ENCODE results near the gene KIF3C. TPM values are rescaled to one million over a fixed set of nuclear protein-coding genes. Genes with fewer than 3 reads are reported as not detected.
"Not testable (repeated sequence)": the region's sequence is repeated elsewhere in the genome, so short reads cannot be mapped to it uniquely, and the experiment has no call there.

The KIF3C gene
- total RNA-seq, 4 donors from 2014 or later, result 3.6 to 6.7 (median 4.2) TPM

GRCh38 chr2:25960920-25961319 lies 21.4 kb downstream of the KIF3C start:
- intact Hi-C loops (cut with DNase I; ENCODE audit: low total_unique reads), result no loop called here
- WGBS, 2 donors, result 72 to 82% methylated on average over 2 of the region's 2 CpGs
- TF ChIP-seq POLR2A (IDR thresholded peaks at IDR 0.05) (no peak), CTCF (IDR thresholded peaks at IDR 0.05) (no peak)
- DNase-seq (ENCODE audit: low spot score in 2 of 2), result no peak
- no peak overlapping the region for H3K4me3 ChIP-seq (ENCODE audit: low read depth, poor library complexity, severe bottlenecking)

GRCh38 chr2:25960396-25960795 lies 21.9 kb downstream of the KIF3C start:
- no peak for TF ChIP-seq POLR2A (IDR thresholded peaks at IDR 0.05)
- TF ChIP-seq CTCF (IDR thresholded peaks at IDR 0.05), result no peak
- WGBS, 2 donors, result 88 to 93% methylated on average over 4 of the region's 4 CpGs
- intact Hi-C loops (cut with DNase I; ENCODE audit: low total_unique reads), result no loop called here
- no peak for DNase-seq (ENCODE audit: low spot score in 2 of 2)
- no peak overlapping the region for H3K4me3 ChIP-seq (ENCODE audit: low read depth, poor library complexity, severe bottlenecking)

GRCh38 chr2:25958611-25959010 lies 23.7 kb downstream of the KIF3C start:
- not testable (repeated sequence) for DNase-seq (ENCODE audit: low spot score in 2 of 2); H3K4me3 ChIP-seq (ENCODE audit: low read depth, poor library complexity, severe bottlenecking)
- 93 to 97% methylated on average over 12 of the region's 12 CpGs for WGBS, 2 donors
- intact Hi-C loops (cut with DNase I; ENCODE audit: low total_unique reads), result loop anchor here (10.0 kb wide), 1 partner anchor 616 kb away; no protein-coding TSS in a partner anchor

GRCh38 chr2:25957743-25958142 lies 24.6 kb downstream of the KIF3C start:
- intact Hi-C loops (cut with DNase I; ENCODE audit: low total_unique reads), result loop anchor here (10.0 kb wide), 1 partner anchor 617 kb away; no protein-coding TSS in a partner anchor
- TF ChIP-seq CTCF (IDR thresholded peaks at IDR 0.05), result no peak
- TF ChIP-seq POLR2A (IDR thresholded peaks at IDR 0.05), result no peak
- WGBS, 2 donors, result 92 to 94% methylated on average over 10 of the region's 10 CpGs
- H3K4me3 ChIP-seq (ENCODE audit: low read depth, poor library complexity, severe bottlenecking), result no peak overlapping the region
- DNase-seq (ENCODE audit: low spot score in 2 of 2), result no peak

GRCh38 chr2:25955869-25956535 lies 26.3 kb downstream of the KIF3C start:
- no peak for TF ChIP-seq POLR2A (IDR thresholded peaks at IDR 0.05)
- TF ChIP-seq CTCF (IDR thresholded peaks at IDR 0.05), result no peak
- H3K4me3 ChIP-seq (ENCODE audit: low read depth, poor library complexity, severe bottlenecking), result no peak overlapping the region
- WGBS, 2 donors, result 94 to 100% methylated on average over 7 of the region's 7 CpGs
- DNase-seq (ENCODE audit: low spot score in 2 of 2), result no peak
- intact Hi-C loops (cut with DNase I; ENCODE audit: low total_unique reads), result loop anchor here (10.0 kb wide), 1 partner anchor 619 kb away; no protein-coding TSS in a partner anchor

GRCh38 chr2:25955036-25955435 lies 27.3 kb downstream of the KIF3C start:
- intact Hi-C loops (cut with DNase I; ENCODE audit: low total_unique reads), result loop anchor here (10.0 kb wide), 1 partner anchor 620 kb away; no protein-coding TSS in a partner anchor
- 80 to 82% methylated on average over 7 of the region's 7 CpGs for WGBS, 2 donors
- no peak for DNase-seq (ENCODE audit: low spot score in 2 of 2)
- TF ChIP-seq POLR2A (IDR thresholded peaks at IDR 0.05), result no peak
- no peak for TF ChIP-seq CTCF (IDR thresholded peaks at IDR 0.05)
- H3K4me3 ChIP-seq (ENCODE audit: low read depth, poor library complexity, severe bottlenecking), result no peak overlapping the region
